ENCODE measurements around the gene OLA1. TPM values are rescaled to one million over a fixed set of nuclear protein-coding genes. Genes with fewer than 3 reads are reported as not detected.

Gene OLA1
- total RNA-seq, 1 donor: 101 TPM

DNA sequence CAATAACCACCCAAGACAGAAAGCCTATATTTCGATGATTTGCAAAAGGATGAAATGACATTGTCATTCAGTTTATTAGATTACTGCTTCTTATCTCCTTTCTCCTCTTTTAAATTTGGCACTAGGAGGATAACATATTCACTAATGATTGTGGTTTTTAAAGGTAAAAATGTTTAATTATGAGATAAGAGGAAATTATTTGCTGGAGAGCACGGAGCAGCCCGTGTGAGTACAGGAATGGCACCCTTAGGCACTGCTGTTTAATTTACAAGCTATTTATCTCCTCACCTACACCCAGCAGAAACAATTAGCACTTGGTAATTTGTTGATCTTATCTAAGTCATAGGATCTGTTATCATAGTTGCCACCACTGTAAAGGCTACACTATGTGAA lies 195.8 kb downstream of the OLA1 start:
- DNase-seq (ENCODE audit: low read depth): no peak
- TF ChIP-seq, protein P1, sequence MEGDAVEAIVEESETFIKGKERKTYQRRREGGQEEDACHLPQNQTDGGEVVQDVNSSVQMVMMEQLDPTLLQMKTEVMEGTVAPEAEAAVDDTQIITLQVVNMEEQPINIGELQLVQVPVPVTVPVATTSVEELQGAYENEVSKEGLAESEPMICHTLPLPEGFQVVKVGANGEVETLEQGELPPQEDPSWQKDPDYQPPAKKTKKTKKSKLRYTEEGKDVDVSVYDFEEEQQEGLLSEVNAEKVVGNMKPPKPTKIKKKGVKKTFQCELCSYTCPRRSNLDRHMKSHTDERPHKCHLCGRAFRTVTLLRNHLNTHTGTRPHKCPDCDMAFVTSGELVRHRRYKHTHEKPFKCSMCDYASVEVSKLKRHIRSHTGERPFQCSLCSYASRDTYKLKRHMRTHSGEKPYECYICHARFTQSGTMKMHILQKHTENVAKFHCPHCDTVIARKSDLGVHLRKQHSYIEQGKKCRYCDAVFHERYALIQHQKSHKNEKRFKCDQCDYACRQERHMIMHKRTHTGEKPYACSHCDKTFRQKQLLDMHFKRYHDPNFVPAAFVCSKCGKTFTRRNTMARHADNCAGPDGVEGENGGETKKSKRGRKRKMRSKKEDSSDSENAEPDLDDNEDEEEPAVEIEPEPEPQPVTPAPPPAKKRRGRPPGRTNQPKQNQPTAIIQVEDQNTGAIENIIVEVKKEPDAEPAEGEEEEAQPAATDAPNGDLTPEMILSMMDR (IDR thresholded peaks at IDR 0.05; ENCODE audit: insufficient read depth, low read depth, low read length): no peak
- peak overlapping the region; percentile 24 for H3K4me3 ChIP-seq (ENCODE audit: low read depth, low read length)

DNA sequence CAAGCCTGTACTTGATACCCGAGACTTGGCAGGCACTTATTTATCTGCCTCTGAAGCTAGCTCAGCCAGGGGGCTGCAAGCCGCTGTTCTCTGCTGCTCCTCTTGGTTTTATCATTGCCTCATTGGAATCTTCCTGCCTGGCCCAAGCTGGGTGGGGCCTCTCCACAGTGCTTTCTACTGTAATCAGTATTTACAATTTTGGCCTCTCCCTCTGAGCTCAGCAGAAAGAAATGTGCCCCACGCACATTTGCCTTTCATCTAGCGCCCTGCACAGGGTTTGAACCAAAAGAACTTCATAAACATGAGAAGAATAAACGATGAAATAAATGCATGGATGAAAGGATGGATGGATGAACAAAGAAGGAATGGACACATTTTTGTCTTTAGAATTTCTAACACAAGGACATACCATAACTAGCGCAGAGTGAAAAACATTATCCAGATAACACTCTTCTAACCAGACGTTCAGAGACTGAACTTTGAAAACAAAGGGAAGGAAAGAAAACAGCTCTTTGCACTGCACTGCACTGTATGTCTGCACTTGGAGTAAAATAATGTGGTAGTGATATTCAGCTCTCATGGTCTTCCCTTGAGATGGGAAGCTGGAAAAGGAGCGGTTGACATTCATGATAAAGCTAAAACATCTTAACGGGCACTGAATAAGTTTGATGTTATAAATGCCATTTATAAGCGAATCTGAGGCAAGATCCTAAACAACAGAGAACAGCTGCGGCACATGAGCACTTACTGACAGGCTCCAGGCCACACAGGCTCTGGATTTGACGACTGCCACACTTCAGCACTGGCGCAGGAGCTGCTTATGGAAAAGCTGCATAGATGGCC lies 196.4 kb downstream of the OLA1 start:
- peak; percentile 87 for DNase-seq (ENCODE audit: low read depth)
- H3K4me3 ChIP-seq (ENCODE audit: low read depth, low read length): peak overlapping the region; percentile 24
- TF ChIP-seq, protein P1 (IDR thresholded peaks at IDR 0.05; ENCODE audit: insufficient read depth, low read depth, low read length): no peak

DNA sequence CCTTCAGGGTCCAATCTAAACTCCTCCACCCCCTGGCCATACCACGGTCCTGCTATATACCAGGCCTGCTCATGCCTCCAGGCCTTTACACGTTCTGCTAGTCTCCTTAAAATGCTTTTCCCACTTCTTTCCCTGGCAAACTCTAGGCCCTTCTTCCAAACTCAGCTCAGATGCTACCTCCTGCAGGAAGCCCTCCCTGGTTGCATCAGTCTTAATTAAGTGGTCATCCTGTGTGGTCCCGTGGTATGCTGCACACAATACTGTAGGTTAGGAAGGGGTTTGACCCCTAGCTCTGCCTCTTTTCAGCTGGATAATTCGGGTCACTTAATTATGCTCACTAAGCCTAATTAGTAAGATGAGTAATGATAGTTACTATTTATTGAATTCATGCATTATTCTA lies 197.3 kb downstream of the OLA1 start:
- no peak for DNase-seq (ENCODE audit: low read depth)
- TF ChIP-seq, protein P1 (IDR thresholded peaks at IDR 0.05; ENCODE audit: insufficient read depth, low read depth, low read length): no peak
- no peak overlapping the region for H3K4me3 ChIP-seq (ENCODE audit: low read depth, low read length)

DNA sequence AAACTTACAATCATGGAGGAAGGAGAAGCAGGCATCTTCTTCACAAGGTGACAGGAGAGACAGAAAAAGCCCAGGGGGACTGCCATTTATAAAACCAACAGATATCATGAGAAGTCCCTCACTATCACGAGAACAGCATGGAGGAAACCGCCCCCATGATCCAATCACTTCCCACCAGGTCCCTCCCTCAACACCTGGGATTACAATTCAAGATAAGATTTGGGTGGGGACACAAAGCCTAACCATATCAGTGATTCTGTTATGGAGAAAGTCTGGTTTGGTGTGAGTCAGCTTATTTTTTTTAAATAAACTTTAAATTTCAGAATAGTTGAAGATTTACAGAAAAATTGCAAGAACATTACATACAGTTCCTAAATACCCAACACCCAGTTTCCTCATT lies 198.4 kb downstream of the OLA1 start:
- TF ChIP-seq, protein P1 (IDR thresholded peaks at IDR 0.05; ENCODE audit: insufficient read depth, low read depth, low read length): no peak
- H3K4me3 ChIP-seq (ENCODE audit: low read depth, low read length): no peak overlapping the region
- DNase-seq (ENCODE audit: low read depth): no peak

DNA sequence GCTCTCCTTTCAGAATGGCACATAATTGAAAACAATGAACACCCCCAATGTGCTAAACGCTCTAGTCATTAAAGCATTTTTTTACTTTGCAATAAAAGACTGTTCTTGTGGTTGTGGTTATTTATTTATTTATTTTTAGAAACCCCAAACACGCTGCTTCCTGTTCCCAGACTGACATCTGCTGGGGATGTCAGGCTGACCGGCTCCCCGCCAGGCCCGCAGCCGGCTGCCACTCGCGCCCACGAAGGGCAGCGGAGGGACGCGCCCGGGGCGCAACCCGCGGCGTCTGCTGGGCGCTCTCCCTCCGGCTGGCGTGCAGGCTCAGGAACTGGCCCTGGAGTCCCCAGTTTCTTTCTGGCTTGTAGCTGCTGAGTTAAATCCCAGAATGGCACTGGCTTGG lies 200.1 kb downstream of the OLA1 start:
- no peak for DNase-seq (ENCODE audit: low read depth)
- TF ChIP-seq, protein P1 (IDR thresholded peaks at IDR 0.05; ENCODE audit: insufficient read depth, low read depth, low read length): no peak
- H3K4me3 ChIP-seq (ENCODE audit: low read depth, low read length): no peak overlapping the region

DNA sequence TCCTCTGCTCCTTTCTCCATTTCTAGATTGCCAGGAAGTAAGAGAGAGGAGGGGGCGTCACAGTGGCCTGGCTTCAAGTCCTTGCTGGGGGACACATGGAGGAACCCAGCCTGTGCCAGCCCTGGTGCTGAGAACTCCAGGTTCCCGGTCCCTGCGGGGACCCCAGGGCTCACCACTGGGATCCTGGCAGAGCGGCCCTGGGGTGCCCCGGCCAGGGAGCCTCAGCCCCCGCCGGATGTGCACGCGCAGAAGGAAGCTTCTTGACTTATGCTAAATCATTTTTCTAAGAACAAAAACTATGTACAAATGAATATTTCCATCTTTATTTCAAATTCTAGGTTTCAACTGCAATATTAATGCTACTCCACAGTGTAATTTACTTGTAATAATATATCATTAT lies 200.6 kb downstream of the OLA1 start:
- TF ChIP-seq, protein P1 (IDR thresholded peaks at IDR 0.05; ENCODE audit: insufficient read depth, low read depth, low read length): no peak
- no peak for DNase-seq (ENCODE audit: low read depth)
- H3K4me3 ChIP-seq (ENCODE audit: low read depth, low read length): no peak overlapping the region

DNA sequence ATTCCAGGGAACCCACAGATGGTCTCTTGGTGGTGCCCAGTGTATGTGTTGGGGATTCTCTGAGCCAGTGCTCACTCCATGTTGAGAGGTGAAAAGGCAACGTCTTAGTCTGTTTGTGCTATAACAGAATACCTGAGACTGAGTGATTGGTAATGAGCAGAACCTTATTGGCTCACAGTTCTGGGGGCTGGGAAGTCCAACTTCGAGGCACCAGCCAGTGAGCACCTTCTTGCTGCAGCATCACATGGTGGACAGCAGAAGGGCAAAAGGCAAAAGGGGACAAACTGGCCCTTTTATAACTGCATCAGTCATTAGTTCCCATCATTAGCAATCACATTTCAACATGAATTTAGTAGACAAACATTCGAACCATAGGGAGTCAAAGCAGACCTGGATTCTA lies 202.2 kb downstream of the OLA1 start:
- no peak overlapping the region for H3K4me3 ChIP-seq (ENCODE audit: low read depth, low read length)
- TF ChIP-seq, protein P1 (IDR thresholded peaks at IDR 0.05; ENCODE audit: insufficient read depth, low read depth, low read length): no peak

More for the DNA sequence above, 202.2 kb downstream of the OLA1 start:
- DNase-seq (ENCODE audit: low read depth): no peak
